ENCODE measurements around the gene CSRP1. TPM values are rescaled to one million over a fixed set of nuclear protein-coding genes. Genes with fewer than 3 reads are reported as not detected.

The CSRP1 gene
- total RNA-seq, 1 donor from 2014 or later: 6.2 TPM

- DNase-seq: no peak
- no peak overlapping the region for H3K27ac Mint-ChIP-seq (ENCODE audit: unreplicated experiment)
- H3K36me3 Mint-ChIP-seq (ENCODE audit: unreplicated experiment): no peaks in the 10 kb centered on the region
- peaks cover 3% of the 10 kb centered on the region for H3K9me3 Mint-ChIP-seq (ENCODE audit: unreplicated experiment)
- H3K4me1 Mint-ChIP-seq (ENCODE audit: low read depth, unreplicated experiment): peaks cover 22% of the 10 kb centered on the region
- TF ChIP-seq CTCF (IDR thresholded peaks at IDR 0.05; ENCODE audit: partially characterized antibody, unreplicated experiment): no peak
- no peak overlapping the region for H3K4me3 Mint-ChIP-seq (ENCODE audit: unreplicated experiment)
- H3K27me3 Mint-ChIP-seq (ENCODE audit: unreplicated experiment): peaks cover 9% of the 10 kb centered on the region
Measured at GRCh38 chr1:201499191-201499590, 7.7 kb downstream of the CSRP1 start.

- TF ChIP-seq CTCF (IDR thresholded peaks at IDR 0.05; ENCODE audit: partially characterized antibody, unreplicated experiment): no peak
- no peak overlapping the region for H3K4me3 Mint-ChIP-seq (ENCODE audit: unreplicated experiment)
- peaks cover 3% of the 10 kb centered on the region for H3K9me3 Mint-ChIP-seq (ENCODE audit: unreplicated experiment)
- H3K27ac Mint-ChIP-seq (ENCODE audit: unreplicated experiment): no peak overlapping the region
- H3K36me3 Mint-ChIP-seq (ENCODE audit: unreplicated experiment): no peaks in the 10 kb centered on the region
- peaks cover 9% of the 10 kb centered on the region for H3K27me3 Mint-ChIP-seq (ENCODE audit: unreplicated experiment)
- no peak for DNase-seq
- H3K4me1 Mint-ChIP-seq (ENCODE audit: low read depth, unreplicated experiment): peaks cover 23% of the 10 kb centered on the region
Measured at GRCh38 chr1:201498621-201499020, 8.3 kb downstream of the CSRP1 start.

GRCh38 chr1:201497935-201498509 is 8.9 kb downstream of the CSRP1 start:
- H3K36me3 Mint-ChIP-seq (ENCODE audit: unreplicated experiment): no peaks in the 10 kb centered on the region
- no peak for DNase-seq
- H3K27me3 Mint-ChIP-seq (ENCODE audit: unreplicated experiment): peaks cover 9% of the 10 kb centered on the region
- no peak for TF ChIP-seq CTCF (IDR thresholded peaks at IDR 0.05; ENCODE audit: partially characterized antibody, unreplicated experiment)
- peaks cover 3% of the 10 kb centered on the region for H3K9me3 Mint-ChIP-seq (ENCODE audit: unreplicated experiment)
- H3K4me3 Mint-ChIP-seq (ENCODE audit: unreplicated experiment): no peak overlapping the region
- H3K4me1 Mint-ChIP-seq (ENCODE audit: low read depth, unreplicated experiment): peaks cover 18% of the 10 kb centered on the region
- H3K27ac Mint-ChIP-seq (ENCODE audit: unreplicated experiment): no peak overlapping the region

GRCh38 chr1:201496296-201496690 is 10.6 kb downstream of the CSRP1 start:
- Mint-ChIP-seq H3K9me3 (ENCODE audit: unreplicated experiment) (peaks cover 3% of the 10 kb centered on the region), H3K27ac (ENCODE audit: unreplicated experiment) (peak overlapping the region; percentile 29), H3K4me1 (ENCODE audit: low read depth, unreplicated experiment) (peaks cover 18% of the 10 kb centered on the region), H3K4me3 (ENCODE audit: unreplicated experiment) (peak overlapping the region; percentile 67), H3K36me3 (ENCODE audit: unreplicated experiment) (no peaks in the 10 kb centered on the region), H3K27me3 (ENCODE audit: unreplicated experiment) (peaks cover 9% of the 10 kb centered on the region)
- no peak for TF ChIP-seq CTCF (IDR thresholded peaks at IDR 0.05; ENCODE audit: partially characterized antibody, unreplicated experiment)
- no peak for DNase-seq

GRCh38 chr1:201495551-201496295 is 11.2 kb downstream of the CSRP1 start:
- Mint-ChIP-seq H3K4me1 (ENCODE audit: low read depth, unreplicated experiment) (peaks cover 18% of the 10 kb centered on the region), H3K27me3 (ENCODE audit: unreplicated experiment) (peaks cover 9% of the 10 kb centered on the region), H3K36me3 (ENCODE audit: unreplicated experiment) (no peaks in the 10 kb centered on the region), H3K9me3 (ENCODE audit: unreplicated experiment) (peaks cover 3% of the 10 kb centered on the region), H3K4me3 (ENCODE audit: unreplicated experiment) (peak overlapping the region; percentile 67), H3K27ac (ENCODE audit: unreplicated experiment) (peak overlapping the region; percentile 29)
- no peak for TF ChIP-seq CTCF (IDR thresholded peaks at IDR 0.05; ENCODE audit: partially characterized antibody, unreplicated experiment)
- DNase-seq: peak; percentile 26

All from glutamatergic neuron (in vitro differentiated cells).